D721Med (cell line): ENCODE results near the gene MSMB.
"Not testable (repeated sequence)": the region's sequence is repeated elsewhere in the genome, so short reads cannot be mapped to it uniquely, and the experiment has no call there.

ENCODE experiments used
- DNase-seq: peaks from one replicate; pipeline ENCODE4 v3.0.0; 2011; ENCODE audit warnings: low spot score; ENCODE audit not compliant: insufficient read length
- FAIRE-seq: peaks from 2 replicates; lab custom pipeline; 2011; peaks lifted over from hg19 to GRCh38; lab: Jason Lieb, UNC
- TF ChIP-seq, protein P1 (sequence below): IDR thresholded peaks from 2 replicates; pipeline ENCODE4 v1.5.1; 2012; ENCODE audit warnings: mild to moderate bottlenecking, control low read depth; ENCODE audit not compliant: insufficient read depth; ENCODE audit errors: missing control alignments

The MSMB gene, protein sequence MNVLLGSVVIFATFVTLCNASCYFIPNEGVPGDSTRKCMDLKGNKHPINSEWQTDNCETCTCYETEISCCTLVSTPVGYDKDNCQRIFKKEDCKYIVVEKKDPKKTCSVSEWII

DNA sequence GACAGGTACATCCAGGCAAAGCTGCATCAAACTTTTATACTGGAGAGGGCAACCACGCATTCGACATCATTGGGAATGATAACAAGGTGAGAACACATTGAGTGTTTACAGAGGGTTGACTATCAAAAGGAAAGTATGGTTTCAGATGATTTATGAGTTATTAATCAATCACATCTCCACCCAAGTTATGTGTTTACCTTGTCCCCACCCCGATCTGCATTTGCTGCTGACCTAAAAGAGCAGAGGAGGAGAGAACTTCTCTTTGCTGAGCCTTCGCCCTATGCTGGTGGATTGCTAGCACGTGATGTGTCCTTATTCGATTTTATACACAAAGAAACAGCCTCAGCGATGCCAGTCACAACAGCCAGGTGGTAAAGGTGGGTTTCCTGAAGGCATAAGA lies at the start of gene MSMB:
TSS of gene MSMB (minus strand) at position 9 of the 400 bp plus-strand sequence. CDS start 32 bp downstream, outside the sequence.
- FAIRE-seq (no peak), DNase-seq (no peak)
- TF ChIP-seq, protein P1, sequence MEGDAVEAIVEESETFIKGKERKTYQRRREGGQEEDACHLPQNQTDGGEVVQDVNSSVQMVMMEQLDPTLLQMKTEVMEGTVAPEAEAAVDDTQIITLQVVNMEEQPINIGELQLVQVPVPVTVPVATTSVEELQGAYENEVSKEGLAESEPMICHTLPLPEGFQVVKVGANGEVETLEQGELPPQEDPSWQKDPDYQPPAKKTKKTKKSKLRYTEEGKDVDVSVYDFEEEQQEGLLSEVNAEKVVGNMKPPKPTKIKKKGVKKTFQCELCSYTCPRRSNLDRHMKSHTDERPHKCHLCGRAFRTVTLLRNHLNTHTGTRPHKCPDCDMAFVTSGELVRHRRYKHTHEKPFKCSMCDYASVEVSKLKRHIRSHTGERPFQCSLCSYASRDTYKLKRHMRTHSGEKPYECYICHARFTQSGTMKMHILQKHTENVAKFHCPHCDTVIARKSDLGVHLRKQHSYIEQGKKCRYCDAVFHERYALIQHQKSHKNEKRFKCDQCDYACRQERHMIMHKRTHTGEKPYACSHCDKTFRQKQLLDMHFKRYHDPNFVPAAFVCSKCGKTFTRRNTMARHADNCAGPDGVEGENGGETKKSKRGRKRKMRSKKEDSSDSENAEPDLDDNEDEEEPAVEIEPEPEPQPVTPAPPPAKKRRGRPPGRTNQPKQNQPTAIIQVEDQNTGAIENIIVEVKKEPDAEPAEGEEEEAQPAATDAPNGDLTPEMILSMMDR, result no peak

DNA sequence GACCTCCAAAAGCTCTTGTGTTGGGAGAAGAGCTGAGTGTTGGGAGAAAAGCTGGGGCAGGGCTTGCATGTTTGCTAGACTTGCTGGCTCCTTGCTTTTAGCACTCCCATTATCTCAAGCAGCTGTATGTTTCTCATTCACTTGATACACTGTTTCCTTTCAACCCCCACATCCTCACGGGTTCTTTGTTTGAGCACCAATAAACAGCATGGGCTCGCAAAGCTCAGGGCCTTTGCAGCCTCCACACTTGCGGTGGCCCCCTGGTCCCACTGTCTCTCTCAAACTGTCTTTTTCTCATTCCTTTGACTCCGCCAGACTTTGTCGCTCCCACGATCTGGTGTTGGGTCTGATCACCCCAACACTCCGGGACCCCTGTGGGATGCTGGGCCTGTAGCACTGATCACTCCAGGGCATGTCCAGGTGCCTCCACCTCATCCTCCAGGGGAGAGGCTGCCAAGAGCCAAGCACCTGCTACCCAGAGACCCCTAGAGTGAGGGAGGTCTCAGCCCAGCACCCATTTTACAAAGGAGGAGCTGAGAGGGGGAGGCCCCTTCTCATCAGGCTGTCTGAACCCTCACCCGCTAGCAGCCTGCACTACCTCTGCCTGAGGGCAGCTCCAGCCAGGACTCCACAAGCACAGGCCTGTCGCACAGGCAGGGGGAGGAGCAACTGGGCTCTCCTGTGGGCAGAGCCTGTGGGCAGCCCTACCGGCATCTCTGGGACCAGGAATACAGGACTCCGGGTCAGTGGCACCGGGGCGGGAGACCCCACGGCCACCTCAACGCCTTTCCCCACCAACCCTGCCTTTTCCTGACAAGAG lies 49.1 kb upstream of the MSMB start:
- FAIRE-seq (no peak), DNase-seq (no peak)
- TF ChIP-seq, protein P1, result no peak

DNA sequence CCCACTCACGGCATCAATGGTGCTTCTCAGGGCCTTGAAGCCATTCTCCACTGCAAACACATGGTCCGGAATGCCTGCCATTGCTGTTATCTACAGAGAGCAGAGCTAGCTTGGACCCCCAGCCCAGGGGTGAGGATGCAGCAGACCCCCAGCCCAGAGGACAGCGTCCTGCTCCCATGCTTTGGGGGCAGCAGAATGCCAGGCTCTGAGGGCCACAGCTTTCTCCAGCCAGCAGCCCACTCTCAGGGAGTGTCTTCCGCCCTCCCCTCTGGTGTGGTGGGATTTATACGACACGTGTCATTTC lies 48.1 kb upstream of the MSMB start:
- TF ChIP-seq, protein P1, result no peak
- DNase-seq (no peak), FAIRE-seq (no peak)

DNA sequence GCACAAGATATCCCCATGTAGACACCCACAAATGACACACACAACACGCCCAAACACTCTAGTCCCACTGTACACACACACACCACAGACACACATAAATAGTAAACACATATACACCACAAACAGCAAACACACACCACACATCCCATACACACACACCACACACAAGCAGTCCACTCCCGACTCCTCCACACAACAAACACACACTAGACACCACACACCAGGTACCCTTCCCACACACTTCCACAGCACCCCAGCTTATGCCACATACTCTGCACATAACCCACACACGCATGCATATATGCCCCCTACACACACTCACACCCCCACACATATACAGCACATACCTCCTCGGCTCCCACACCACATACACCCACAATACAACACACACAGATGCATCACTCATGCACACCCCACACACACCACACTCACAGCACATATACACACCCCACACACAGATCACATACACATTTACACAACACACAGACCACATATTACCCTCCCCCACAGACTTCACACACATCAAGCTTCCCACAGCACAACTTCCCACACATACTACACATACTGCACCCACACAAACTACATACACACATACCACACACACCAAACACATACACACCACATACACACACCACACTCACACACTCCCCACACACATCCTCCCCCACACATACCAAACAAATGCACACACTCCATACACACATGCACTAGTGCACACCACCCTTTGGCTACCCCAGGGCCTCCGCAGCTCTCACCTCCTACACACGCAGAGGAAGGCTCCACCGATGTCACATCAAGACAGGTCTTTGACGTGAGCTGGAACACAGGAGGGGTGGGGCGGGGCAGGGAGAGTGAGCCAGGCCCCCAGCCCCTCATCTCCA lies 47.5 kb upstream of the MSMB start:
- not testable (repeated sequence) for FAIRE-seq, DNase-seq

DNA sequence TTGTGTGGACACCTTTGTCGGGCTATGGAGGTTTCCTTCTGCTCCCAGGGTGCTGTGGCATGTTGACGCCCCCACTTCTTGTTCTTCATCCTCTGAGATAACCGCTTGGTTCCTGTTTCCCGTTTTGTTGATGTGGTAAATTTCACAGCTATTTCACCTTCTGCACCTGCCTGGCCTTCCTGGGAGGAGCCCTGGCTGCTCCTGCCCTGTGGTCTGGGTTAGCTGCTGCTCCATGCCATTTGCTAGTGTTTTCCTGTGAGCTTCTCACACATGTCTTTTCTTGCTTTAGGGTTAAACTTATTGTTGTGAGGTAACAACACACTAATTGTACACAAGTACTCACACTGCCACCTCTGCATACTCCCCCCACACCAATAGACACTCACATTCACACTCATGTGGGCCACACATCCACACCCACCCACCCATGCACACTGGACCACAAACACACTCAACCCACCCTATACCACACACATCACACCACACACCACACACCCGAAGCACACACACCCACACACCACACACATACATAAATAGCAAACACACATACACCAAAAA lies 46.5 kb upstream of the MSMB start:
- DNase-seq, result no peak
- FAIRE-seq, result no peak
- TF ChIP-seq, protein P1, result no peak

DNA sequence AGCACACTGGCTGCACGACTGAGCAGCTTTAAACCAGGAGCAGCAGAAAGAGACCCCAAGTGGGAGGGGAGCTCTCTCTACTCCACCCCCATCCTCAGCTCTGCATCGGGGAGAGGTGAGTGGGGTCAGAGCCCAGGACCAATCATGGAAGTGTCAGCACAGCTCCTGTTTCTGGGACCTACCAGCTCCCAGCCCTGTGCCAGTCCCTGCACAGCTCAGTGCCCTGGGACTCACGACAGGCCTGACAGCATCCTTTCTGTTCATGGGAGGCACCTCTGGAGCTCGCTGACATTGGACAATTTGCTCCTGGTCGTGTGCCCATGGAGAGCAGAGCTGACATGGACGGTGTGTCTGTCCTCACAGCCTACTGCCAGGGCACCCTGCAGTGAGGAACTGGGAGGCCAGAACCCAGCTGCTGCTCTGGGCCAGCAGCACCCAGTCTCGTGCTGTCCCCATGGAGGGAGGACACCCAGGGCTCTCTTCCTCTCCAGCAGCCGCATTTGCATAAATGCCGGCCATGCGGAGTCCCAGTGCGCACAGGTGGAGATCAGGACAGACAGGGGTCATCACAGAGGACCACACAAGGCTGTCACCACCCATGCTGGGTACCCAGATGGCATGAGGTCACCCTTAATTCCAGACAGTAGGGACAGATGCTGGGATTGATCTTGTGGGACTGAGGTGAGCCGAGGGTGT lies 45.9 kb upstream of the MSMB start:
- TF ChIP-seq, protein P1, result no peak
- no peak for FAIRE-seq
- no peak for DNase-seq
